ENCODE measurements around the gene BARD1.

DNA sequence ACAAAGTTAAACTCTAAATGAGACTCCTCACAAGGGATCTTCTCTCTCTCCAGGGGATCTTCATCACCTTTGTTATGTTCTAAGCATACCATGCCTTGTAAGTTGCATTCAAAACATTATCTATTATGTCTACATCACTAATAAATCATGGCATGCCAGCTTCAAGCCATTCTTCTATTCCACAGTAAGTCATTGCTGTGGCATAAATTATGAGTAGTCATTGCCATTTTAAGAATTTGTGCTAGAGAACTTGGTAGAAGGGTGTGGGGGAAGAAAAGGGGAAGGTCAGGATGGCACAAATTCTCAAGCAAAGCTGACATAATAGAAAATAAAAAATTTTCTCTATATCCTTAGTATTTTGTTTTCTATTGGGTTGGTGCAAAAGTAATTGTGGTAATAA is 33.5 kb downstream of the BARD1 start:
- TF ChIP-seq, protein P1, sequence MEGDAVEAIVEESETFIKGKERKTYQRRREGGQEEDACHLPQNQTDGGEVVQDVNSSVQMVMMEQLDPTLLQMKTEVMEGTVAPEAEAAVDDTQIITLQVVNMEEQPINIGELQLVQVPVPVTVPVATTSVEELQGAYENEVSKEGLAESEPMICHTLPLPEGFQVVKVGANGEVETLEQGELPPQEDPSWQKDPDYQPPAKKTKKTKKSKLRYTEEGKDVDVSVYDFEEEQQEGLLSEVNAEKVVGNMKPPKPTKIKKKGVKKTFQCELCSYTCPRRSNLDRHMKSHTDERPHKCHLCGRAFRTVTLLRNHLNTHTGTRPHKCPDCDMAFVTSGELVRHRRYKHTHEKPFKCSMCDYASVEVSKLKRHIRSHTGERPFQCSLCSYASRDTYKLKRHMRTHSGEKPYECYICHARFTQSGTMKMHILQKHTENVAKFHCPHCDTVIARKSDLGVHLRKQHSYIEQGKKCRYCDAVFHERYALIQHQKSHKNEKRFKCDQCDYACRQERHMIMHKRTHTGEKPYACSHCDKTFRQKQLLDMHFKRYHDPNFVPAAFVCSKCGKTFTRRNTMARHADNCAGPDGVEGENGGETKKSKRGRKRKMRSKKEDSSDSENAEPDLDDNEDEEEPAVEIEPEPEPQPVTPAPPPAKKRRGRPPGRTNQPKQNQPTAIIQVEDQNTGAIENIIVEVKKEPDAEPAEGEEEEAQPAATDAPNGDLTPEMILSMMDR (IDR thresholded peaks at IDR 0.05): no peak
- TF ChIP-seq POLR2A (IDR thresholded peaks at IDR 0.05): no peak

Data from esophagus squamous epithelium (tissue), 4 donors.